CD14-positive monocyte (primary cell): ENCODE data around the gene NDST3. TPM values are rescaled to one million over a fixed set of nuclear protein-coding genes. Genes with fewer than 3 reads are reported as not detected.

Experiments
- DNase-seq, 3 donors: peaks; one replicate each; pipeline ENCODE4 v3.0.0-alpha.2; 2011 to 2022
- H2AFZ ChIP-seq: 2 replicates; pipeline ENCODE4 v1.6.0; 2012; ENCODE audit warnings: mild to moderate bottlenecking, low read depth, low read length, inconsistent platforms; ENCODE audit not compliant: insufficient read depth, poor library complexity, severe bottlenecking
- H3K27ac ChIP-seq, 2 donors: 1 replicate in 1 of 2; 2 replicates in 1 of 2; pipeline ENCODE4 v1.5.1; 2012 to 2013; ENCODE audit warnings: low read length in 2 of 2, control low read depth in 1 of 2, inconsistent platforms in 1 of 2, low read depth in 1 of 2, mild to moderate bottlenecking in 1 of 2
- H3K27me3 ChIP-seq, 2 donors: one replicate each; pipeline versions ENCODE4 v1.6.0 to v1.6.1; 2011 to 2013; ENCODE audit warnings: low read length in 2 of 2; ENCODE audit not compliant: control insufficient read depth in 2 of 2, insufficient read depth in 2 of 2
- H3K36me3 ChIP-seq, 2 donors: replicated peaks in 1 of 2; 1 replicate in 1 of 2; 2 replicates in 1 of 2; pipeline versions ENCODE4 v1.5.1 to v1.6.1; 2012 to 2013; ENCODE audit warnings: low read length in 2 of 2, control low read depth in 1 of 2, inconsistent platforms in 1 of 2, mild to moderate bottlenecking in 1 of 2; ENCODE audit not compliant: insufficient read depth in 2 of 2, control insufficient read depth in 1 of 2
- H3K4me1 ChIP-seq, 2 donors: 1 replicate in 1 of 2; 2 replicates in 1 of 2; pipeline versions ENCODE4 v1.5.1 to v1.6.1; 2012 to 2013; ENCODE audit warnings: low read length in 2 of 2, control low read depth in 1 of 2, inconsistent platforms in 1 of 2, mild to moderate bottlenecking in 1 of 2, moderate library complexity in 1 of 2; ENCODE audit not compliant: insufficient read depth in 2 of 2, control insufficient read depth in 1 of 2
- H3K4me2 ChIP-seq: replicated peaks from 2 replicates; pipeline ENCODE3; 2012; ENCODE audit warnings: low read length, moderate library complexity, mild to moderate bottlenecking; ENCODE audit not compliant: poor library complexity, severe bottlenecking; ENCODE audit errors: extremely low read depth
- H3K4me3 ChIP-seq, 3 experiments: fragments of 200-600 bp in 1 of 3; sonication (generic) in 1 of 3; replicated peaks in 1 of 3; 1 replicate in 2 of 3; 2 replicates in 1 of 3; pipeline ENCODE4 v1.5.1; 2011 to 2013; ENCODE audit warnings: low read length in 3 of 3, mild to moderate bottlenecking in 3 of 3, control low read depth in 2 of 3, low read depth in 2 of 3, inconsistent platforms in 1 of 3, moderate library complexity in 1 of 3
- H3K79me2 ChIP-seq: 2 replicates; pipeline ENCODE4 v1.6.0; 2012; ENCODE audit warnings: mild to moderate bottlenecking, control low read depth, inconsistent platforms, low read length, moderate library complexity; ENCODE audit not compliant: insufficient read depth
- H3K9ac ChIP-seq: 2 replicates; pipeline ENCODE4 v1.6.0; 2017; ENCODE audit warnings: low read length, mild to moderate bottlenecking; ENCODE audit not compliant: insufficient read depth, poor library complexity, severe bottlenecking
- H3K9me3 ChIP-seq, 2 donors: replicated peaks in 1 of 2; 1 replicate in 1 of 2; 2 replicates in 1 of 2; pipeline versions ENCODE4 v1.5.1 to v1.6.1; 2012 to 2013; ENCODE audit warnings: low read length in 2 of 2, control low read depth in 1 of 2; ENCODE audit not compliant: control insufficient read depth in 1 of 2, insufficient read depth in 1 of 2
- H4K20me1 ChIP-seq: 2 replicates; pipeline ENCODE4 v1.6.0; 2012; ENCODE audit warnings: mild to moderate bottlenecking, low read length, control low read depth, moderate library complexity; ENCODE audit not compliant: insufficient read depth
- H3K27ac Mint-ChIP-seq, 7 donors: one replicate each; pipeline ENCODE4 v1.8.0; 2020; ENCODE audit warnings: mild to moderate bottlenecking in 7 of 7, mixed read lengths in 7 of 7, moderate library complexity in 6 of 7, inconsistent platforms in 2 of 7
- H3K27me3 Mint-ChIP-seq, 3 donors: one replicate each; pipeline ENCODE4 v1.8.0; 2021 to 2022; ENCODE audit warnings: low read depth in 3 of 3, mild to moderate bottlenecking in 3 of 3, mixed read lengths in 3 of 3, moderate library complexity in 3 of 3, inconsistent platforms in 1 of 3
- H3K36me3 Mint-ChIP-seq, 2 donors: one replicate each; pipeline ENCODE4 v1.8.0; 2020; ENCODE audit warnings: mixed read lengths in 2 of 2, inconsistent platforms in 1 of 2, mild to moderate bottlenecking in 1 of 2
- H3K4me1 Mint-ChIP-seq: one replicate; pipeline ENCODE4 v1.8.0; 2020; ENCODE audit warnings: mild to moderate bottlenecking, mixed read lengths
- H3K4me3 Mint-ChIP-seq, 2 donors: one replicate each; pipeline ENCODE4 v1.8.0; 2020; ENCODE audit warnings: mild to moderate bottlenecking in 2 of 2, mixed read lengths in 2 of 2, moderate library complexity in 1 of 2
- H3K9me3 Mint-ChIP-seq, 7 donors: one replicate each; pipeline ENCODE4 v1.8.0; 2020 to 2022; ENCODE audit warnings: mixed read lengths in 7 of 7, mild to moderate bottlenecking in 6 of 7, moderate library complexity in 6 of 7, inconsistent platforms in 2 of 7
- CTCF ChIP-seq: fragments of 200-600 bp; IDR thresholded peaks from one replicate; pipeline ENCODE4 v1.8.0; 2022; ENCODE audit warnings: antibody characterized with exemption, mild to moderate bottlenecking
- WGBS: methylation state at CpG from one replicate; pipeline ENCODE4 v1.1.5; 2013; ENCODE audit warnings: missing lambda C conversion rate; ENCODE audit not compliant: insufficient coverage; 5-methylcytosine and 5-hydroxymethylcytosine counted together
- intact Hi-C, 2 donors: fragments of 100-400 bp; cut with micrococcal nuclease; formaldehyde crosslinking; loops; one replicate each; pipeline versions ENCODE4 v1.15.0 to v1.15.1; 2023
- polyA plus RNA-seq, 3 donors: library from polyadenylated mRNA; depleted of rRNA in 1 of 3; unstranded in 2 of 3; stranded (reverse) in 1 of 3; fragments of 300-500 nt in 2 of 3; fragments of >200 nt in 1 of 3; fragmentation: Illumina TruSeq in 2 of 3; gene quantifications; 1 replicate in 2 of 3; 2 replicates in 1 of 3; pipeline ENCODE4 v1.2.3, GENCODE V29; 2012 to 2021

NDST3 gene
- polyA plus RNA-seq, 3 donors: not detected

- peaks cover 12% of the 10 kb centered on the region for H3K4me1 Mint-ChIP-seq
- no peak overlapping the region for H3K27ac ChIP-seq
- H3K4me1 ChIP-seq: peaks cover 5 to 7% of the 10 kb centered on the region in 2 donors
- H3K9me3 Mint-ChIP-seq: peaks cover 0 to 8% (median 0%) of the 10 kb centered on the region in 7 donors
- TF ChIP-seq CTCF: no peak
- no peak overlapping the region for H3K4me3 ChIP-seq
- no peak overlapping the region for H3K9ac ChIP-seq
- H3K4me3 Mint-ChIP-seq: no peak overlapping the region
- peaks cover 28 to 29% of the 10 kb centered on the region in 2 donors for H3K27me3 ChIP-seq
- H2AFZ ChIP-seq: no peak overlapping the region
- no peak for DNase-seq
- WGBS: no CpG with 5 or more reads among the region's 2 CpGs
- H3K4me2 ChIP-seq: no peak overlapping the region
- peaks cover 0 to 5% of the 10 kb centered on the region in 2 donors for H3K36me3 Mint-ChIP-seq
- peaks cover 20 to 30% (median 22%) of the 10 kb centered on the region in 3 donors for H3K27me3 Mint-ChIP-seq
- no peaks in the 10 kb centered on the region for H4K20me1 ChIP-seq
- intact Hi-C loops: no loop called here
- H3K27ac Mint-ChIP-seq: no peak overlapping the region
- H3K79me2 ChIP-seq: no peaks in the 10 kb centered on the region
- no peaks in the 10 kb centered on the region for H3K36me3 ChIP-seq
- no peaks in the 10 kb centered on the region for H3K9me3 ChIP-seq
Measured at GRCh38 chr4:118036336-118036735, 2.0 kb downstream of the NDST3 start.

- peaks cover 0 to 4% of the 10 kb centered on the region in 2 donors for H3K36me3 Mint-ChIP-seq
- no peak overlapping the region for H3K4me3 Mint-ChIP-seq
- H3K4me1 ChIP-seq: peaks cover 5 to 7% of the 10 kb centered on the region in 2 donors
- DNase-seq: no peak
- no peaks in the 10 kb centered on the region for H3K36me3 ChIP-seq
- TF ChIP-seq CTCF: no peak
- intact Hi-C loops: no loop called here
- H3K9me3 Mint-ChIP-seq: peaks cover 0 to 4% (median 0%) of the 10 kb centered on the region in 7 donors
- H3K27me3 Mint-ChIP-seq: peaks cover 9 to 17% (median 10%) of the 10 kb centered on the region in 3 donors
- no peak overlapping the region for H3K4me2 ChIP-seq
- H3K79me2 ChIP-seq: no peaks in the 10 kb centered on the region
- H2AFZ ChIP-seq: no peak overlapping the region
- no peak overlapping the region for H3K9ac ChIP-seq
- no CpG with 5 or more reads among the region's 1 CpG for WGBS
- H4K20me1 ChIP-seq: no peaks in the 10 kb centered on the region
- peaks cover 8% of the 10 kb centered on the region for H3K4me1 Mint-ChIP-seq
- peaks cover 14 to 19% of the 10 kb centered on the region in 2 donors for H3K27me3 ChIP-seq
- H3K27ac Mint-ChIP-seq: no peak overlapping the region
- no peak overlapping the region for H3K27ac ChIP-seq
- H3K4me3 ChIP-seq: no peak overlapping the region
- no peaks in the 10 kb centered on the region for H3K9me3 ChIP-seq
Measured at GRCh38 chr4:118037955-118038354, 3.7 kb downstream of the NDST3 start.
